HG03460 (cell line): ENCODE data around the gene EXO1.

ENCODE experiments used
- ATAC-seq: cut with Tn5 transposase; IDR thresholded peaks from one replicate; pipeline ENCODE4 v1.9.1; 2021; ENCODE audit not compliant: unreplicated experiment

EXO1 gene

GRCh38 chr1:241883159-241883558 is 35.2 kb downstream of the EXO1 start:
- ATAC-seq: no peak

DNA sequence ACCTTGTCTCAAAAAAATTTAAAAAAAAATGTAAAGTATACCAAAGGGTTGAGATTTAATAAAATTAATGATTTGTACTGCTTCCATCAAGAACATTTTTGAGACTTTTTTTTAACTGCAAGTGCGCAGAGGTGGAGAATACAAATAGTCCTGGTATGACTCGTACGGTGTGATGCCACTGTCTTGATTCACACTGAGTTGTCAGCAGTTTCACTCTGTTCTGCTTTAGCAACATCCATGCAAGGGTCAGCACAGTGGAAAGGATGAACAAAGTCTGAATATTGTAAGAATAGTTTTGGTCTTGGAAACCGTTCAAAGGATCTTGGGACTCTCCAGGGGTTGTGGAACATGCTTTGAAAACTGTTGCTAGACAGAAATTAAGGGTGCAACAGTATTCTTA is 40.2 kb downstream of the EXO1 start:
- no peak for ATAC-seq

DNA sequence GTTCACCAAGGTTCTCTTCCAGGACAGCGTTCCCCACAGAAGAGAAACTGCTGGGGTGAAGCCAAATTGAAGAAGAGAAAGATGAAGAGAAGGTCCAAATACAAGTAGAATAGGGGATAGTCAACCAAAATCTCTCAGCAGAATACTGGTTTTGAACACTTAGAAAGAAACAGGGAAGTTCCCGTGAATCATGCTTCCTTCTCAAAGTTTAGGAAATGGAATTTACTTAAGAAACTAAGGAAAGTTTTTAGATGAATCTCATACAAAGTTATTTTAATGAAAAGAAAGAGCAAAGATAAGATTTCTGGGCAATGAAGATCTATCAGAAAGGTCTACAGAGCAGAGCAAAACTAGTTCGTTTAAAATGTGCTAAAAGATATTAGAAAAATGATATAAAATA is 43.3 kb downstream of the EXO1 start:
- no peak for ATAC-seq

- ATAC-seq: no peak
Measured at GRCh38 chr1:241894016-241894415, 46.0 kb downstream of the EXO1 start.

- ATAC-seq: peak; percentile 63
Measured at GRCh38 chr1:241895013-241895412, 47.0 kb downstream of the EXO1 start.

DNA sequence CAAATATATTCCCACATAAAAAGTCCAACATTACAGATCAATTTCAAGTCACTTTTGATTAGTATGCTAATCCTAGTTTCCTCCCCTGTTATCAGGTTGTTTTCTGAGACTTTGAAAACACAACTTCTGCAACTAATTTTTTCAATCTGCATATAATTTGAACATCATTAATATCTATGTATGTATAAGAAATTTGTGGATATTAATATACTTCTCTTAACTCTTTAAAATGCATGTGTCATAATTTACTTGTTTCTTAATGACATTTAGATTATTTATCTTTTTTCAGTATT is 48.6 kb downstream of the EXO1 start:
- ATAC-seq: no peak

- no peak for ATAC-seq
Measured at GRCh38 chr1:241899210-241899609, 51.2 kb downstream of the EXO1 start.

DNA sequence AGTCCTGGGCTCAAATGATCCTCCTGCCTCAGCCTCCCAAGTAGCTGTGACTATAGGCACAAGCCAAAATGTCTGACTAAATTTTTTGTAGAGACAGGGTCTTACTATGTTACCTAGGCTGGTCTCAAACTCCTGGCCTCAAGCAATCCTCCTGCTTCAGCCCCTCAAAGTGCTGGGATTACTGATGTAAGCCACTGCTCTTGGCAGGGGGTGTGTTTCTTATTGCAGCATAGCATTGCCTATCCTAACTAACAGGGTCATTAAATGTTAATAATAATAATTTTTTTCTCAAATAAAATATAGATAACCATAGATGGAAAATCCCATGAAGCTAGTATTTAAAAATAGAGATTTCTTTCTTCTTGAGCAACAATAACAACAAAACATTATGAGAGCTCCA is 52.4 kb downstream of the EXO1 start:
- no peak for ATAC-seq

- ATAC-seq: no peak
Measured at GRCh38 chr1:241902391-241903065, 54.5 kb downstream of the EXO1 start.

GRCh38 chr1:241916196-241916595 is 68.2 kb downstream of the EXO1 start:
- ATAC-seq: no peak

DNA sequence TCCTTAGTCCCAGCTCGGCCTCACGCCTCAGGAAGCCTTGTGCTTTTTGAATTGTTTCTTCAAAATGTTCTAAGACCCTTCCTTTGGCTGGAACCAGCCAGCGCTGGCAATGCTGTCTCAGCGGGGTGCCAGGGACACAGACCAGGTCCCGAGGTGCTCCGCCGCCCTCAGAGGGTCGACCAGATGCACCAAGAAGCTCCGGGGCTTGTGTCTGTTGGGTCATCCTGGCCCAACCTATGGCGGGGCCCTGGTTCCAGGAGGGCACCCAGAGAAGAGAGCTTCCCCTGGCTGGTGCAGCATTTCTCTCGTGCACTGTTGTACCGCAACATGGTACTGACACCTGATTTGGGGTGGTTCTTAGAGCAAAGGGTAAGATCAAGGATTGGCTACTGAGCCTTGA is 69.5 kb downstream of the EXO1 start:
- ATAC-seq: no peak

GRCh38 chr1:241918879-241919278 is 70.9 kb downstream of the EXO1 start:
- ATAC-seq: no peak

GRCh38 chr1:241924080-241924808 is 76.2 kb downstream of the EXO1 start:
- ATAC-seq: no peak

DNA sequence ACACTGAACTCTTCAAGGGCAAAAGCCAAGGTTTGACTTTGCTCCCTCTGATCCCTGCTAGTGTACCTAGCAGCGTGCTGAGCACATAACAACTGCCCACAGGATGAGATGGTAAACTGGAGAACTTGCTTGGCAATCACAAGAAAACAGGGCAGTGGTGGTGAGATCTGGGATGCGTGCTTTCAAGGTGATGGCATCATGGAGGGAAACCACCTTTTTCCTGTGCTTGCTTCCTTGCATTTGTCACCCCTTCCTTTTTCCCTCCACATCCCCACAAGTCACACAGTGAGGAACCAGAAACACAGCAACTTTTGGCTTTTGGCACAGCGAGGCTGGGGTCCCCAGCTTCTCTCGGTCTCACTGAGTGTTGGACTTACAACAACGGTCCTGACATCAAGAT is 78.1 kb downstream of the EXO1 start:
- ATAC-seq: no peak

GRCh38 chr1:241927321-241927720 is 79.3 kb downstream of the EXO1 start:
- ATAC-seq: no peak

DNA sequence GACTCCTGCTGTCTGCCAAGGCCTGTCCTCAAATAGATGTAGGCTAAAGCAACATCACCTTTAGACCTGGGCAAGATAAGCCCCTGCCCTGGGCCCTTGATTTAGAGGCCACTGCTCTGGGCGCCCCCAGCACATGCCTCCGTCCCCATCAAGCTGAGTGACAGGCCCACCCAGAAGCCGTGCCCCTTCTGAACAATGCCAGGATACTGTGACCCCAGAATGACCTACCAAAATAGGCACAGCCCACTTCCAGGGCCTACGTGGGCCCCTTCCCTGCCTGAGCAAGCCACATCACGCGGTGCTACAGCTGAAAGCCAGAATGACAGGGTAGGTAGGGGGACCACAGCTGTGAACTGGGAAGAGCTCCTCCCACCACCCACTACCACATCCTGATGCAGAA is 84.8 kb downstream of the EXO1 start:
- no peak for ATAC-seq

DNA sequence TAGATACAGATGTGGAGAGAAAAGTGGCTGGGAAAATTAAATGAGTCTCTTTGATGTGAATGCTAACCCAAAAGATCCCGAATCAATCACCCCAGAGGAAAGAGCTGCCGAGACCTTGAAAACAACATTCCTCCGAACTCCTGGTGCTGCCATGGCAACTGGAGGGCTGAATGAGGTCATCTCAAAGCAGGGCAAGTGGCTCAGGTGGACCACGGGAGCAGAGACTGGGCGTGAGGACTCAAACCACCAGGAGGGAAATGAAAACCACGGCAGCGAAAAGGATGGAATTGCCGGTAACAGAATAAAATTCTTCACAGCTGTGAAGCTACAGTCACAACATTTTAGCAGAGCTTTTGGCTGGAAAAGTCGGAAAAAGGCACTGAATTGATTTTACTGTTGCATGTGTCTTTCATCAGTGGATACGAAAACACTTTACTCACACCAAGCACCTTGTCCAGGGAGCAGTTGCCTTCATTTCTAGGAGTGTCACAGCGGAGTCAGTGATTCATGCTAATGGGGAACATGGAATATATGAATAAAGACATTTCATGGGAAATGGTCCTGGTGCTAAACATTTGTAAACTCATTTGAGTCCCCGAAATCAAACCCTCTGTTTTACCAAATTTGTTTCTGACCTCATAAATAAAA is 86.3 kb downstream of the EXO1 start:
- no peak for ATAC-seq

- no peak for ATAC-seq
Measured at GRCh38 chr1:241934866-241935265, 86.9 kb downstream of the EXO1 start.
